H9 (cell line): ENCODE measurements around the gene COLQ. TPM values are rescaled to one million over a fixed set of nuclear protein-coding genes. Genes with fewer than 3 reads are reported as not detected.

Experiments
- DNase-seq: peaks from one replicate; pipeline ENCODE4 v3.0.0-alpha.2; 2017
- H2AFZ ChIP-seq: one replicate; pipeline ENCODE4 v1.6.1; 2013; ENCODE audit warnings: mild to moderate bottlenecking, low read length, control low read depth, moderate library complexity
- H2AK5ac ChIP-seq: 2 replicates; pipeline ENCODE4 v1.6.1; 2013; ENCODE audit warnings: low read length, control low read depth, mixed read lengths; ENCODE audit not compliant: insufficient read length
- H2BK120ac ChIP-seq: one replicate; pipeline ENCODE4 v1.6.1; 2013; ENCODE audit warnings: low read depth, mild to moderate bottlenecking, low read length, control low read depth, inconsistent platforms; ENCODE audit not compliant: poor library complexity, severe bottlenecking
- H2BK12ac ChIP-seq: 2 replicates; pipeline ENCODE4 v1.6.1; 2013; ENCODE audit warnings: low read length, control low read depth, mixed read lengths, low read depth; ENCODE audit not compliant: insufficient read length
- H2BK15ac ChIP-seq: 2 replicates; pipeline ENCODE4 v1.6.1; 2013; ENCODE audit warnings: low read depth, low read length, control low read depth
- H2BK20ac ChIP-seq: one replicate; pipeline ENCODE4 v1.6.1; 2013; ENCODE audit warnings: low read depth, mild to moderate bottlenecking, low read length, control low read depth, inconsistent platforms; ENCODE audit not compliant: poor library complexity, severe bottlenecking
- H2BK5ac ChIP-seq: 2 replicates; pipeline ENCODE4 v1.6.1; 2013; ENCODE audit warnings: low read length, control low read depth, mixed read lengths; ENCODE audit not compliant: insufficient read length
- H3K14ac ChIP-seq: 2 replicates; pipeline ENCODE4 v1.6.1; 2013; ENCODE audit warnings: low read length, control low read depth; ENCODE audit not compliant: insufficient read depth
- H3K18ac ChIP-seq: 2 replicates; pipeline ENCODE4 v1.6.1; 2013; ENCODE audit warnings: low read depth, mild to moderate bottlenecking, mixed read lengths, low read length, control low read depth; ENCODE audit not compliant: insufficient read length
- H3K23ac ChIP-seq: 2 replicates; pipeline ENCODE4 v1.6.1; 2013; ENCODE audit warnings: low read length, control low read depth, mixed read lengths, low read depth; ENCODE audit not compliant: insufficient read length
- H3K23me2 ChIP-seq: 2 replicates; pipeline ENCODE4 v1.6.1; 2013; ENCODE audit warnings: low read depth, mild to moderate bottlenecking, mixed read lengths, low read length, control low read depth; ENCODE audit not compliant: insufficient read length, poor library complexity, severe bottlenecking
- H3K27ac ChIP-seq: 2 replicates; pipeline ENCODE4 v1.5.1; 2013; ENCODE audit warnings: low read length, control low read depth, mixed read lengths, low read depth; ENCODE audit not compliant: insufficient read length
- H3K27me3 ChIP-seq: 2 replicates; pipeline ENCODE4 v1.6.1; 2013; ENCODE audit warnings: low read length, control low read depth, inconsistent platforms; ENCODE audit not compliant: insufficient read depth
- H3K4ac ChIP-seq: 2 replicates; pipeline ENCODE4 v1.6.1; 2013; ENCODE audit warnings: low read depth, mild to moderate bottlenecking, control low read depth, inconsistent platforms, low read length, moderate library complexity
- H3K4me1 ChIP-seq: 2 replicates; pipeline ENCODE4 v1.6.1; 2013; ENCODE audit warnings: low read length, control low read depth, inconsistent platforms; ENCODE audit not compliant: insufficient read depth
- H3K4me2 ChIP-seq: 2 replicates; pipeline ENCODE4 v1.6.1; 2013; ENCODE audit warnings: low read length, control low read depth, mixed read lengths; ENCODE audit not compliant: insufficient read length, insufficient read depth
- H3K56ac ChIP-seq: 2 replicates; pipeline ENCODE4 v1.6.1; 2013; ENCODE audit warnings: low read depth, mild to moderate bottlenecking, mixed read lengths, low read length, control low read depth; ENCODE audit not compliant: insufficient read length
- H3K79me1 ChIP-seq: 2 replicates; pipeline ENCODE4 v1.6.1; 2013; ENCODE audit warnings: low read depth, mild to moderate bottlenecking, moderate library complexity, low read length, control low read depth, inconsistent platforms; ENCODE audit not compliant: insufficient read depth, poor library complexity, severe bottlenecking
- H3K79me2 ChIP-seq: 2 replicates; pipeline ENCODE4 v1.6.1; 2013; ENCODE audit warnings: low read length, control low read depth, inconsistent platforms; ENCODE audit not compliant: insufficient read depth
- H3K9ac ChIP-seq: 2 replicates; pipeline ENCODE4 v1.6.1; 2013; ENCODE audit warnings: low read length, control low read depth, mixed read lengths; ENCODE audit not compliant: insufficient read length; ENCODE audit errors: extremely low read depth
- H3K9me3 ChIP-seq: one replicate; pipeline ENCODE4 v1.6.1; 2013; ENCODE audit warnings: low read depth, low read length, inconsistent platforms; ENCODE audit not compliant: control insufficient read depth
- H3T11ph ChIP-seq: one replicate; pipeline ENCODE4 v1.6.1; 2013; ENCODE audit warnings: mild to moderate bottlenecking, low read length, control low read depth, inconsistent platforms
- H4K20me1 ChIP-seq: one replicate; pipeline ENCODE4 v1.6.1; 2013; ENCODE audit not compliant: control insufficient read depth, insufficient read length, insufficient read depth
- H4K5ac ChIP-seq: 2 replicates; pipeline ENCODE4 v1.6.1; 2013; ENCODE audit warnings: low read depth, mild to moderate bottlenecking, mixed read lengths, low read length, control low read depth; ENCODE audit not compliant: insufficient read length
- H4K8ac ChIP-seq: replicated peaks from 2 replicates; pipeline ENCODE4 v1.6.1; 2013; ENCODE audit warnings: low read length, control low read depth, mixed read lengths, low read depth; ENCODE audit not compliant: insufficient read length
- H4K91ac ChIP-seq: 2 replicates; pipeline ENCODE4 v1.6.1; 2013; ENCODE audit warnings: low read depth, mild to moderate bottlenecking, moderate library complexity, mixed read lengths, low read length, control low read depth; ENCODE audit not compliant: insufficient read length
- H3K27ac Mint-ChIP-seq, 3 experiments: 2 replicates in 2 of 3; 3 replicates in 1 of 3; pipeline ENCODE4 v1.8.0; 2020 to 2021; ENCODE audit warnings: mixed read lengths in 3 of 3, mild to moderate bottlenecking in 1 of 3, moderate library complexity in 1 of 3
- H3K27me3 Mint-ChIP-seq: 2 replicates; pipeline ENCODE4 v1.8.0; 2021; ENCODE audit warnings: low read depth, mild to moderate bottlenecking, moderate library complexity, mixed read lengths
- H3K36me3 Mint-ChIP-seq, 3 experiments: 2 replicates in 2 of 3; 3 replicates in 1 of 3; pipeline ENCODE4 v1.8.0; 2020 to 2021; ENCODE audit warnings: low read depth in 3 of 3, mixed read lengths in 3 of 3; ENCODE audit not compliant: insufficient read depth in 1 of 3
- H3K4me1 Mint-ChIP-seq, 2 experiments: 2 replicates each; pipeline ENCODE4 v1.8.0; 2020; ENCODE audit warnings: mixed read lengths in 2 of 2
- H3K4me3 Mint-ChIP-seq, 2 experiments: 2 replicates in 1 of 2; 3 replicates in 1 of 2; pipeline ENCODE4 v1.8.0; 2020 to 2021; ENCODE audit warnings: mild to moderate bottlenecking in 2 of 2, mixed read lengths in 2 of 2, moderate library complexity in 1 of 2
- H3K9me3 Mint-ChIP-seq, 2 experiments: 2 replicates in 1 of 2; 3 replicates in 1 of 2; pipeline ENCODE4 v1.8.0; 2020; ENCODE audit warnings: mild to moderate bottlenecking in 2 of 2, mixed read lengths in 2 of 2, moderate library complexity in 1 of 2
- WGBS: extraction: QIAGEN DNeasy Blood & Tissue Kit; methylation state at CpG from one replicate; pipeline ENCODE4 v1.1.7; 2013; ENCODE audit warnings: missing lambda C conversion rate, low lambda C conversion rate, mixed read lengths; ENCODE audit not compliant: insufficient read length; ENCODE audit errors: extremely low coverage; 5-methylcytosine and 5-hydroxymethylcytosine counted together
- total RNA-seq: library from RNA; stranded (reverse); gene quantifications from 2 replicates; pipeline ENCODE4 v1.2.1, GENCODE V29; 2021
- TF ChIP-seq, protein P1 (sequence below): fragments of 200-600 bp; sonication (generic); conservative IDR thresholded peaks from 3 replicates; pipeline ENCODE4 v1.8.0; 2021; ENCODE audit warnings: antibody characterized with exemption, mild to moderate bottlenecking

Gene COLQ
- total RNA-seq, 1 experiment from 2014 or later, result 0.61 TPM

DNA sequence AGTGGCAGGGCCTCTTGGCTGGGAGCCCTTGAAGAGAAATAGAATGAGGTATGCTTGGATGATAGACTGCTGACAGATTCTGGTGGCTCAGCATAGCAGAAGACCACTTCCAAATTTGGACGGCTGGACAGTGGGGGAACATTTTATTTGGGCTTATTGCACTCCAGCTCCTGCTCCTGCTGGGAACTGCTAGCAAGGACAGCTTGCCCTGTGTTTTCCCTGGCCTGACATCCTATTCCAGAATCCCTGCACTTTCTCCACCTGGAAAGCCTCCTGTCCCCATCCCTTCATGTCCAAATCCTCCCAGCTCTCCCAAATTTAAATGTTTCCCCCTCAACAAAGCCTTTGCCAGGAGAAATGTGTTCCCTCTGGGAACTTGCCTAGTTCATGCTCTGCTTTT lies 9.8 kb upstream of the COLQ start:
- H3K4me1 Mint-ChIP-seq, result peaks cover 6 to 8% of the 10 kb centered on the region in 2 experiments
- TF ChIP-seq, protein P1, sequence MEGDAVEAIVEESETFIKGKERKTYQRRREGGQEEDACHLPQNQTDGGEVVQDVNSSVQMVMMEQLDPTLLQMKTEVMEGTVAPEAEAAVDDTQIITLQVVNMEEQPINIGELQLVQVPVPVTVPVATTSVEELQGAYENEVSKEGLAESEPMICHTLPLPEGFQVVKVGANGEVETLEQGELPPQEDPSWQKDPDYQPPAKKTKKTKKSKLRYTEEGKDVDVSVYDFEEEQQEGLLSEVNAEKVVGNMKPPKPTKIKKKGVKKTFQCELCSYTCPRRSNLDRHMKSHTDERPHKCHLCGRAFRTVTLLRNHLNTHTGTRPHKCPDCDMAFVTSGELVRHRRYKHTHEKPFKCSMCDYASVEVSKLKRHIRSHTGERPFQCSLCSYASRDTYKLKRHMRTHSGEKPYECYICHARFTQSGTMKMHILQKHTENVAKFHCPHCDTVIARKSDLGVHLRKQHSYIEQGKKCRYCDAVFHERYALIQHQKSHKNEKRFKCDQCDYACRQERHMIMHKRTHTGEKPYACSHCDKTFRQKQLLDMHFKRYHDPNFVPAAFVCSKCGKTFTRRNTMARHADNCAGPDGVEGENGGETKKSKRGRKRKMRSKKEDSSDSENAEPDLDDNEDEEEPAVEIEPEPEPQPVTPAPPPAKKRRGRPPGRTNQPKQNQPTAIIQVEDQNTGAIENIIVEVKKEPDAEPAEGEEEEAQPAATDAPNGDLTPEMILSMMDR, result no peak
- no CpG with 5 or more reads among the region's 1 CpG for WGBS

More for the DNA sequence above, 9.8 kb upstream of the COLQ start:
- no peak overlapping the region for H3K27ac Mint-ChIP-seq
- no peaks in the 10 kb centered on the region for H3K36me3 Mint-ChIP-seq
- Histone ChIP-seq H3K4ac (no peak overlapping the region), H3K18ac (no peak overlapping the region), H3K79me1 (no peaks in the 10 kb centered on the region), H4K5ac (no peak overlapping the region), H3K23ac (no peak overlapping the region), H3K4me1 (no peaks in the 10 kb centered on the region), H3K14ac (no peak overlapping the region), H3K4me2 (no peak overlapping the region), H3K27me3 (no peaks in the 10 kb centered on the region), H3K27ac (no peak overlapping the region), H2AK5ac (no peak overlapping the region), H2BK15ac (no peak overlapping the region), H4K20me1 (no peaks in the 10 kb centered on the region), H4K91ac (no peak overlapping the region), H2AFZ (no peak overlapping the region), H2BK20ac (no peak overlapping the region), H3K9me3 (no peaks in the 10 kb centered on the region), H3K56ac (no peak overlapping the region), H4K8ac (no peak overlapping the region), H3K23me2 (no peaks in the 10 kb centered on the region), H2BK12ac (no peak overlapping the region), H3K79me2 (no peaks in the 10 kb centered on the region), H2BK5ac (no peak overlapping the region), H3K9ac (no peak overlapping the region), H2BK120ac (no peak overlapping the region), H3T11ph (no peak overlapping the region)
- DNase-seq, result no peak
- no peaks in the 10 kb centered on the region for H3K9me3 Mint-ChIP-seq
- H3K4me3 Mint-ChIP-seq, result no peak overlapping the region
- peaks cover 2% of the 10 kb centered on the region for H3K27me3 Mint-ChIP-seq
